Naive thymus-derived CD8-positive, alpha-beta T cell (primary cell): Measurements from ENCODE around the gene HTD2. TPM values are rescaled to one million over a fixed set of nuclear protein-coding genes. Genes with fewer than 3 reads are reported as not detected.
A peak's percentile ranks its signal among the peaks of the same experiment; 100 is the strongest.

ENCODE experiments used
- ATAC-seq, 2 donors: fragments of 150-1000 bp; cut with Tn5 transposase in 1 of 2; sonication (Bioruptor Pico), chemical (Tn5 transposase) in 1 of 2; 1 replicate in 1 of 2; 2 replicates in 1 of 2; pipeline ENCODE4 v1.10.0; 2021; ENCODE audit warnings: mild to moderate bottlenecking in 2 of 2, moderate library complexity in 2 of 2
- POLR2A ChIA-PET: fragments of 350-600 bp; sonication (Branson Sonifier 250); formaldehyde crosslinking; loops from one replicate; lab custom pipeline; 2021; ENCODE audit warnings: antibody characterized with exemption; lab: Charles Lee
- DNase-seq, 10 donors: peaks; one replicate each; pipeline versions ENCODE4 v3.0.0 to v3.0.0-alpha.2; 2020 to 2022
- H3K27ac Mint-ChIP-seq, 10 donors: one replicate each; pipeline ENCODE4 v1.8.0; 2020 to 2022; ENCODE audit warnings: mild to moderate bottlenecking in 10 of 10, mixed read lengths in 10 of 10, moderate library complexity in 4 of 10, inconsistent platforms in 1 of 10
- H3K27me3 Mint-ChIP-seq, 5 donors: one replicate each; pipeline ENCODE4 v1.8.0; 2021 to 2022; ENCODE audit warnings: mixed read lengths in 5 of 5
- H3K36me3 Mint-ChIP-seq, 3 donors: one replicate each; pipeline ENCODE4 v1.8.0; 2020 to 2022; ENCODE audit warnings: mixed read lengths in 3 of 3, mild to moderate bottlenecking in 2 of 3, inconsistent platforms in 1 of 3
- H3K4me1 Mint-ChIP-seq, 4 donors: one replicate each; pipeline ENCODE4 v1.8.0; 2021 to 2022; ENCODE audit warnings: mixed read lengths in 4 of 4
- H3K4me3 Mint-ChIP-seq, 10 donors: one replicate each; pipeline ENCODE4 v1.8.0; 2020 to 2022; ENCODE audit warnings: mild to moderate bottlenecking in 10 of 10, mixed read lengths in 10 of 10, moderate library complexity in 6 of 10, inconsistent platforms in 1 of 10
- H3K9me3 Mint-ChIP-seq, 9 donors: one replicate each; pipeline ENCODE4 v1.8.0; 2020 to 2022; ENCODE audit warnings: mixed read lengths in 9 of 9, mild to moderate bottlenecking in 3 of 9, inconsistent platforms in 1 of 9, moderate library complexity in 1 of 9
- polyA plus RNA-seq, 3 donors: library from polyadenylated mRNA; unstranded; fragments of 300-500 nt; fragmentation: Illumina TruSeq; gene quantifications; one replicate each; pipeline ENCODE4 v1.2.3, GENCODE V29; 2021
- total RNA-seq, 8 experiments: library from RNA in 2 of 8; stranded (reverse) in 2 of 8; gene quantifications; one replicate each; pipeline ENCODE4 v1.2.3 and lab custom pipeline; 2021 to 2026

HTD2 gene
- total and polyA plus RNA-seq, 5 experiments from 2014 or later = 6.4 to 31.2 (median 17.4) TPM

DNA sequence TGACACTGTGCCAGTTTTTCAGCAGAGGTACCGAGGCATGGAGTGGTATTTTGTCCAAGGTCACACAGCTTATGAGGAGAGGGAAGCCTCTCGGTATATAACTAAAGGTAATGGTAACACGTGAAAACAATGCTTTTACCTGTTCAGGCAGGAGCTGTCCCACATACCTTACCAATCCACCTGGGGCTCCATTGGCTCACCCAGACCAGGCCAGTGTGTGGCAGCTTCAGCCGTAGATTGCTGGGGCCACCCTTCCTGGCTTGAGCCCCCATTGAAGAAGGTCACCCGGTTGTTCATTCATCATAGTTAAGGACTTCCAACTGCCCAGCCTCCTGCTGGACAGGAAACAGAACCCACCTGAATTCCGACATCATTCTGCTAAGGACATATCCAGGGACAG lies 9.5 kb upstream of the HTD2 start:
- Mint-ChIP-seq H3K36me3 (peaks cover 0 to 13% (median 2%) of the 10 kb centered on the region in 3 donors), H3K27ac (no peak overlapping the region), H3K27me3 (peaks cover 7 to 34% (median 10%) of the 10 kb centered on the region in 5 donors), H3K4me3 (no peak overlapping the region), H3K9me3 (peaks cover 0 to 11% (median 5%) of the 10 kb centered on the region in 9 donors), H3K4me1 (peaks cover 0 to 4% (median 0%) of the 10 kb centered on the region in 4 donors)
- POLR2A ChIA-PET = interaction anchor here (0.6 to 1.5 kb wide), 2 partner anchors 9 to 164 kb away, joined by 3 to 7 read pairs; partner anchors contain the start of genes HTD2 and RPP14
- DNase-seq (no peak), ATAC-seq (no peak)

DNA sequence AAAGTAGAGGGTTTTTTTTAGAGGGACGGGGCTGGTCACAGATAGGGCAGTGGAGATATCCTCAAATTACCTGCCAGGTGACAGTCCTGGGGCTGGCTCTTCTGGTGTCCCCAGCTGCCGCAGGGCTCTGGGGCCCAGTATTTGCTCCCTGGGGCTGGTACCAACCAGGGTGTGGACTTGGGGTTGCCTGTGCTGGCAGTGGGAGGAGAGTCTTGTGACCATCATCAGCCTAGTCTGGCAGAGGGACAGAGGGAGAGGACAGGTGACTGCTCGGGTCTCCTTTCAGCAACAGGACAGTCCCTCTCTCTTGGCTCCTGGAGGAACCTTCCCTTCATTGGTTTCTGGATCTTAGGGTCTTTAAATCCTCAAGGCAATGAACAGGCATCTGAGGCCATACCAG lies 8.1 kb upstream of the HTD2 start:
- ATAC-seq (no peak), DNase-seq (no peak)
- H3K4me3 Mint-ChIP-seq = no peak overlapping the region
- peaks cover 0 to 11% (median 2%) of the 10 kb centered on the region in 3 donors for H3K36me3 Mint-ChIP-seq
- no peaks in the 10 kb centered on the region for H3K4me1 Mint-ChIP-seq
- H3K9me3 Mint-ChIP-seq = peaks cover 0 to 14% (median 6%) of the 10 kb centered on the region in 9 donors
- no peak overlapping the region for H3K27ac Mint-ChIP-seq
- peaks cover 8 to 39% (median 13%) of the 10 kb centered on the region in 5 donors for H3K27me3 Mint-ChIP-seq
- POLR2A ChIA-PET = no interaction called here

DNA sequence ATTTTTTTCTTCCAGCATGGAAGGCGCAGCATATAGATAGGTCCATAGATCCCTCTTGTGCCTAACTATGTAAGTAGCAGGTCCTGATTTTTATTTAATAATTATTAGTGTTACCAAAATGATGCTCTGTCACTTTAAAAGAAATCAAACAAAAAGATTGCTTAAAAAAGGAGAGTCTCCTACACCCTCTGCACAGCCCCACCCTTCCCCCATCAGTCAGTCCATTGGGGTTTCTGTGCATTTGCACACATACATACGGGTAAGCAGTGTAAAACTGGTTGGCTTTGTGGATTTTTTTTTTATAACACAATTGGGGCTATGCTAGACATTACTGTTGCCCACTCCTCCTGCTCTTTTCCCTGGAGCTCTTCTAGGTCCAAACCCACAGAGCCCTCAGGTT lies 7.2 kb upstream of the HTD2 start:
- no peaks in the 10 kb centered on the region for H3K4me1 Mint-ChIP-seq
- DNase-seq (no peak), ATAC-seq (no peak)
- no peak overlapping the region for H3K27ac Mint-ChIP-seq
- peaks cover 0 to 14% (median 6%) of the 10 kb centered on the region in 9 donors for H3K9me3 Mint-ChIP-seq
- H3K36me3 Mint-ChIP-seq = peaks cover 0 to 9% (median 0%) of the 10 kb centered on the region in 3 donors
- H3K27me3 Mint-ChIP-seq = peaks cover 8 to 39% (median 13%) of the 10 kb centered on the region in 5 donors
- POLR2A ChIA-PET = no interaction called here
- H3K4me3 Mint-ChIP-seq = no peak overlapping the region

GRCh38 chr3:58299839-58300516 lies 6.3 kb upstream of the HTD2 start:
- no peak overlapping the region for H3K27ac Mint-ChIP-seq
- peaks cover 0 to 9% (median 0%) of the 10 kb centered on the region in 3 donors for H3K36me3 Mint-ChIP-seq
- peaks cover 8 to 39% (median 13%) of the 10 kb centered on the region in 5 donors for H3K27me3 Mint-ChIP-seq
- ATAC-seq = no peak
- peaks cover 0 to 14% (median 6%) of the 10 kb centered on the region in 9 donors for H3K9me3 Mint-ChIP-seq
- peaks cover 0 to under 1% (median 0%) of the 10 kb centered on the region in 4 donors for H3K4me1 Mint-ChIP-seq
- no peak overlapping the region for H3K4me3 Mint-ChIP-seq
- POLR2A ChIA-PET = no interaction called here
- DNase-seq = no peak

DNA sequence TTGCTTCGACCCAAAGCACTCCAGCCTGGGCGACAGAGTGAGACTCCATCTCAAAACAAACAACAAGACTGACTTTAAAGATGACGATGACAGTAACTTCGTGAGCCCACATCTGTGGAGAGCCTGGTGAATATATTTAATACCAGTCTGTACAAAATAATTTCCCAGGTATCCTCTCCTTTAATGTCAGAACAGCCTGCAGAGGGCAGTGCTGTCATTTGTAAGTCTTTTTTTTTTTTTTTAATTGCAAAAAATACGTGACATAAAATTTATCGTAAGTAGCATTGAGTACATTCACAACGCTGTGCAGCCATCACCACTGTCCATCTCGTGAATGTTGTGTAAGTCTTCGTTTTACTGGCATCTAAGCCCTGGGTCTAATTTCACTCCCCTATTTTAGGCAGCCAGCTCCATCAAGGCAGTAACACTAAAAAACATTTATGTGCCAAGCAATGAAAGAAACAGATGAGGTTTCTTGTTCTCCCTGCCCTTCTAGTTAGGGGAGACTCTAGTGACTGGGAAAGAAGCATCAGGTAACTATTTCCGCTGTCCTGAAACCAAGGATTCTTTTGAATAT lies 1.4 kb downstream of the HTD2 start:
- Mint-ChIP-seq H3K4me1 (peaks cover 11 to 47% (median 41%) of the 10 kb centered on the region in 4 donors), H3K4me3 (peak overlapping the region; percentile 92 to 100 (median 98)), H3K9me3 (no peaks in the 10 kb centered on the region), H3K36me3 (peaks cover 0 to 33% (median 14%) of the 10 kb centered on the region in 3 donors), H3K27me3 (peaks cover 0 to 3% (median 0%) of the 10 kb centered on the region in 5 donors), H3K27ac (peak overlapping the region; percentile 47 to 100 (median 82))
- DNase-seq (peak in 8 of 10 donors; percentile 14 to 75 (median 37)), ATAC-seq (no peak)
- POLR2A ChIA-PET = interaction anchor here (0.7 to 2.4 kb wide), 5 partner anchors 17 to 552 kb away, joined by 3 to 33 read pairs (median 7); partner anchors contain the start of genes KCTD6, PXK and SLMAP

GRCh38 chr3:58308728-58309127 lies 2.4 kb downstream of the HTD2 start:
- H3K4me3 Mint-ChIP-seq = peak overlapping the region in 9 of 10 donors; percentile 24 to 100 (median 97)

DNA sequence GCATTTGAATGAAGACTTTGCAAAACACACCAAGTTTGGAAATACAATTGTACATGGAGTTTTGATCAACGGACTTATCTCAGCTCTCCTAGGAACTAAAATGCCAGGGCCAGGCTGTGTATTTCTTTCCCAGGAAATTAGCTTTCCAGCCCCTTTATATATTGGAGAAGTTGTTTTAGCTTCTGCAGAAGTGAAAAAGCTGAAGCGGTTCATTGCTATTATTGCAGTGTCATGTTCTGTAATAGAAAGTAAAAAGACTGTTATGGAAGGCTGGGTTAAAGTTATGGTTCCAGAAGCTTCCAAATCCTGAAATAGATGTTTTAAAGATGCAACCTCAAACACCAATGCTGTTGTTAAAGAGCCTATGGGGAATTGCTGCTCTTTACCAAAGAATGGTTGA lies 11.5 kb downstream of the HTD2 start:
- POLR2A ChIA-PET = no interaction called here
- Mint-ChIP-seq H3K4me3 (no peak overlapping the region), H3K36me3 (peaks cover 0 to 66% (median 2%) of the 10 kb centered on the region in 3 donors), H3K27me3 (no peaks in the 10 kb centered on the region), H3K27ac (peak overlapping the region in 1 of 10 donors; percentile 15), H3K4me1 (peaks cover 4 to 16% (median 8%) of the 10 kb centered on the region in 4 donors), H3K9me3 (no peaks in the 10 kb centered on the region)
- no peak for DNase-seq
- no peak for ATAC-seq

More at GRCh38 chr3:58308728-58309127, 2.4 kb downstream of the HTD2 start:
- H3K4me1 Mint-ChIP-seq = peaks cover 13 to 50% (median 43%) of the 10 kb centered on the region in 4 donors
- ATAC-seq (no peak), DNase-seq (peak in 1 of 10 donors; percentile 11)
- H3K36me3 Mint-ChIP-seq = peaks cover 0 to 43% (median 14%) of the 10 kb centered on the region in 3 donors
- no peaks in the 10 kb centered on the region for H3K27me3 Mint-ChIP-seq
- H3K27ac Mint-ChIP-seq = peak overlapping the region in 8 of 10 donors; percentile 55 to 97 (median 72)
- H3K9me3 Mint-ChIP-seq = no peaks in the 10 kb centered on the region
- POLR2A ChIA-PET = interaction anchor here (0.7 kb wide), 1 partner anchor 70 kb away, joined by 3 read pairs; no protein-coding TSS in a partner anchor

GRCh38 chr3:58321791-58322190 lies 15.5 kb downstream of the HTD2 start:
- no peak for DNase-seq
- Mint-ChIP-seq H3K9me3 (no peaks in the 10 kb centered on the region), H3K36me3 (peaks cover 0 to 30% (median 2%) of the 10 kb centered on the region in 3 donors), H3K27me3 (no peaks in the 10 kb centered on the region), H3K4me3 (no peak overlapping the region), H3K27ac (peak overlapping the region in 1 of 10 donors; percentile 27), H3K4me1 (peaks cover 4 to 28% (median 15%) of the 10 kb centered on the region in 4 donors)
- POLR2A ChIA-PET = no interaction called here
- no peak for ATAC-seq

- Mint-ChIP-seq H3K27me3 (no peaks in the 10 kb centered on the region), H3K36me3 (peaks cover 0 to 20% (median 0%) of the 10 kb centered on the region in 3 donors), H3K9me3 (no peaks in the 10 kb centered on the region), H3K4me1 (peaks cover 2 to 28% (median 15%) of the 10 kb centered on the region in 4 donors), H3K27ac (peak overlapping the region in 4 of 10 donors; percentile 27 to 61 (median 48)), H3K4me3 (no peak overlapping the region)
- POLR2A ChIA-PET = no interaction called here
- ATAC-seq (no peak), DNase-seq (no peak)
Measured at GRCh38 chr3:58322793-58323192, 16.5 kb downstream of the HTD2 start.

DNA sequence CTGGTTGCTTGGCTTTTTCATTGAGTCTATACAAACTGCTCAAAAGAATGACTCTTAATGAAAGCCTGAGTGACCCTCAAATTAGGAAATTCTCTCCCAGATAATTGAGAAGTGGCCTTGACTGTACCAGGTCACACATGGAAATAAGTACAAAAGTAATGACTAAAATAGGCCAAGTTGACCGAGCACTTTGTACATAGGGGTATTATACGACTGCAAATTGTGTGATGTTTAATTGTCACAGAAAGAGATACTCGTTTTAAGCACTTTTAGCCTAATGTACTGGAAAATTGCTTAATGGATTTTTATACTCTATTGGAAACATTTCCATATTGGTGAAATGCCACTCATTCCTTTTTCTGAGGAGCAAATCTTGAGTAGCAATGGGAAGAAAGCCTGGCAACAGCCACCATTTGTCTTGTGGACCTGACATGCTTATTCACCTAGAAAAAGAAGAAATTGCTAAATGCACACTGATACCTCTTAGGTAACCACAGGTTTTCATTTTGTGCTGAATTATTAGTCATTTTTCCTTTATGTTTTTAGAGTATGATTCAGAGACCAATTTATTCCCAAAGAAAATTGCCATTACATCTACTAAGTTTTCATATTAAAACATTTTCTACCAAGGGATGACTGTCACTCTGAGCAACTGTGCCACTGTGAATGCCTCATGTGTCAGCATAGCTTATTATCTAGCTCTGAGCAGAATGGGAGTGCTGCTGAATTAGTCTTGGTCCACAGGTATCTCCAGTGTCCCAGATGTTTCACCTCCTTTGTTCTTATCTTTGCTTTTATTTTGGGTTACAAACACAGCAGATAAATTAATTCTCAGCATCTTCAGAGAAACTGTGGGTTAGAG lies 17.4 kb downstream of the HTD2 start:
- peak overlapping the region; percentile 1 to 83 (median 55) for H3K27ac Mint-ChIP-seq
- POLR2A ChIA-PET = no interaction called here
- H3K36me3 Mint-ChIP-seq = peaks cover 0 to 10% (median 0%) of the 10 kb centered on the region in 3 donors
- no peak for DNase-seq
- no peaks in the 10 kb centered on the region for H3K9me3 Mint-ChIP-seq
- no peak overlapping the region for H3K4me3 Mint-ChIP-seq
- H3K4me1 Mint-ChIP-seq = peaks cover 2 to 28% (median 15%) of the 10 kb centered on the region in 4 donors
- no peaks in the 10 kb centered on the region for H3K27me3 Mint-ChIP-seq
- no peak for ATAC-seq

- Mint-ChIP-seq H3K4me3 (no peak overlapping the region), H3K4me1 (peaks cover 2 to 28% (median 15%) of the 10 kb centered on the region in 4 donors), H3K36me3 (peaks cover 0 to 3% (median 0%) of the 10 kb centered on the region in 3 donors), H3K27me3 (no peaks in the 10 kb centered on the region), H3K27ac (peak overlapping the region; percentile 18 to 83 (median 58)), H3K9me3 (no peaks in the 10 kb centered on the region)
- DNase-seq (peak in 1 of 10 donors; percentile 7), ATAC-seq (peak; percentile 48 to 58)
- POLR2A ChIA-PET = interaction anchor here (1.3 kb wide), 1 partner anchor 18 kb away, joined by 4 read pairs; no protein-coding TSS in a partner anchor
Measured at GRCh38 chr3:58324391-58325390, 18.4 kb downstream of the HTD2 start.
